Parathyroid adenoma (tissue), 2 donors: ENCODE data around the gene ALDH1A2.

Experiments
- H2AFZ ChIP-seq: fragments of 300-600 bp; sonication (generic); one replicate; pipeline ENCODE4 v1.7.0; 2017; ENCODE audit warnings: antibody characterized with exemption, mild to moderate bottlenecking
- H3K27ac ChIP-seq: fragments of 300-600 bp; sonication (generic); one replicate; pipeline ENCODE4 v1.7.0; 2017
- H3K27me3 ChIP-seq: fragments of 300-600 bp; sonication (generic); one replicate; pipeline ENCODE4 v1.7.0; 2017; ENCODE audit warnings: low read length; ENCODE audit not compliant: control insufficient read depth, insufficient read depth
- H3K36me3 ChIP-seq: fragments of 300-600 bp; sonication (generic); one replicate; pipeline ENCODE4 v1.7.0; 2017; ENCODE audit warnings: low read length; ENCODE audit not compliant: control insufficient read depth, insufficient read depth
- H3K4me1 ChIP-seq: fragments of 300-600 bp; sonication (generic); one replicate; pipeline ENCODE4 v1.7.0; 2017; ENCODE audit warnings: control low read depth
- H3K4me2 ChIP-seq: fragments of 300-600 bp; sonication (generic); one replicate; pipeline ENCODE4 v1.7.0; 2017; ENCODE audit warnings: low read length
- H3K4me3 ChIP-seq: fragments of 300-600 bp; sonication (generic); one replicate; pipeline ENCODE4 v1.7.0; 2017; ENCODE audit warnings: low read depth, low read length
- H3K79me2 ChIP-seq: fragments of 300-600 bp; sonication (generic); one replicate; pipeline ENCODE4 v1.7.0; 2017; ENCODE audit warnings: control low read depth
- H3K9ac ChIP-seq: fragments of 300-600 bp; sonication (generic); one replicate; pipeline ENCODE4 v1.7.0; 2017; ENCODE audit warnings: mild to moderate bottlenecking
- H3K9me3 ChIP-seq: fragments of 300-600 bp; sonication (generic); one replicate; pipeline ENCODE4 v1.7.0; 2017; ENCODE audit warnings: low read length; ENCODE audit not compliant: control insufficient read depth
- TF ChIP-seq, protein P1 (sequence below): fragments of 300-600 bp; sonication (generic); IDR thresholded peaks from one replicate; pipeline ENCODE4 v1.7.0; 2017; ENCODE audit warnings: antibody characterized with exemption, mild to moderate bottlenecking
- donor health status: primary hyperparathyroidism.

ALDH1A2 gene

DNA sequence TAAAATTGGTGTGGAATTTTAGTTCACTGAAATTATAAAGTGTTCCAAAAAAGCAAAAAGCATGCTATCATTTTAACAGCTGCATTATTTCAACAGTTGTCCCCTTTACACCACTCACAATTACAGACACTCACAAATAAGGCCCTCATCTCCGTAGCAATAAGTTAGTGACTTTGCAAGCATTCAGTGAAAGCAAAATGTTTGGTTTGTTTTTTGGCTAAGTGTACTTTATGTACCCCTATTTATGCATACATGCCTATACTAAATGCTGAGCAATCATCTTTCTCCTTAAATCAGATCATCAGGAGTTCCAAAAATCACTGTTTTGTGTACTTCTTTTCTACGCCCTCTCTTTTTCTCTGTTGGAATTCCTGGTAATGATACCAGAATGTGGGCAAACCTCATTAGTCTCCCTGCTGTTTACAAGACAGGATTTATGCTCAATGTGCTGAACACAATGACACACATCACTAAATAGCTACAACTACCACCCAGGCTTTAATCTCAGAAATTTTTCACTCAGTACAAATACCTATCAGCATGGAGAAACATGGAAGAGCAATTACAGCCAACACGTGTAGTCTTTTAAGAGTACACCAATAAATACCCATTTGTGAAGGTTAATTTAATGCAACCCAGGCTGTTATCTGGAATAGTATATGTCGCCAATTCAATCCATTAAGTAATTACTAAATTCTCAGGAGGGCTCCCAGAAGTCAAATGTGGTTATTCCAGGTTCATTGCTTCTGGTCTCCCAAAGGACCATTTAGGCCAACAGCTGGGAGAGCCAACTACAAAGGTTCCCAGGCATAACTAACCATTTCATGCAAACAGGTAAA lies 12.0 kb downstream of the ALDH1A2 start:
- no peak overlapping the region for H3K27ac ChIP-seq
- TF ChIP-seq, protein P1, sequence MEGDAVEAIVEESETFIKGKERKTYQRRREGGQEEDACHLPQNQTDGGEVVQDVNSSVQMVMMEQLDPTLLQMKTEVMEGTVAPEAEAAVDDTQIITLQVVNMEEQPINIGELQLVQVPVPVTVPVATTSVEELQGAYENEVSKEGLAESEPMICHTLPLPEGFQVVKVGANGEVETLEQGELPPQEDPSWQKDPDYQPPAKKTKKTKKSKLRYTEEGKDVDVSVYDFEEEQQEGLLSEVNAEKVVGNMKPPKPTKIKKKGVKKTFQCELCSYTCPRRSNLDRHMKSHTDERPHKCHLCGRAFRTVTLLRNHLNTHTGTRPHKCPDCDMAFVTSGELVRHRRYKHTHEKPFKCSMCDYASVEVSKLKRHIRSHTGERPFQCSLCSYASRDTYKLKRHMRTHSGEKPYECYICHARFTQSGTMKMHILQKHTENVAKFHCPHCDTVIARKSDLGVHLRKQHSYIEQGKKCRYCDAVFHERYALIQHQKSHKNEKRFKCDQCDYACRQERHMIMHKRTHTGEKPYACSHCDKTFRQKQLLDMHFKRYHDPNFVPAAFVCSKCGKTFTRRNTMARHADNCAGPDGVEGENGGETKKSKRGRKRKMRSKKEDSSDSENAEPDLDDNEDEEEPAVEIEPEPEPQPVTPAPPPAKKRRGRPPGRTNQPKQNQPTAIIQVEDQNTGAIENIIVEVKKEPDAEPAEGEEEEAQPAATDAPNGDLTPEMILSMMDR = no peak

DNA sequence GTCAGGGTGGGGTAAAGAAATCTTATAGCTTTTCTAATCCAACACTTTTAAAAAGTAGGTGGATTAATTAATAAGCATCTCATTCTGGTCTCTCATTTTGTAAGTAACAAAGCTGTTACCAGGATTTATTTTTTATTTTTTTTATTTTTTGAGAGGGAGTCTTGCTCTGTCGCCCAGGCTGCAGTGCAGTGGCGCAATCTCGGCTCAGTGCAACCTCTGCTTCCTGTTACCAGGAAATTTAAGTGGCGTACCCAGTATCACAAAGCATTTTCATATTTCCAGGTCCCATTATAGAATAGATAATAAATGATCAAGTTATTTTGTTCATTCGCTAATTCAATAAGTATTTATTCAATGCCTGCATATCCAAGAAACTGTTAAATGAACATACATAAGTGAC lies 13.2 kb downstream of the ALDH1A2 start:
- Histone ChIP-seq H3K79me2 (no peaks in the 10 kb centered on the region), H3K4me1 (no peaks in the 10 kb centered on the region), H3K27me3 (no peaks in the 10 kb centered on the region), H3K9me3 (no peaks in the 10 kb centered on the region), H3K36me3 (no peaks in the 10 kb centered on the region), H3K27ac (no peak overlapping the region), H3K4me2 (no peak overlapping the region), H3K9ac (no peak overlapping the region), H2AFZ (no peak overlapping the region), H3K4me3 (no peak overlapping the region)
- TF ChIP-seq, protein P1 = no peak

More for the DNA sequence above, 12.0 kb downstream of the ALDH1A2 start:
- no peak overlapping the region for H2AFZ ChIP-seq
- no peak overlapping the region for H3K4me3 ChIP-seq
- H3K4me1 ChIP-seq = no peaks in the 10 kb centered on the region
- H3K79me2 ChIP-seq = no peaks in the 10 kb centered on the region
- H3K27me3 ChIP-seq = no peaks in the 10 kb centered on the region
- H3K9ac ChIP-seq = no peak overlapping the region
- no peak overlapping the region for H3K4me2 ChIP-seq
- H3K36me3 ChIP-seq = no peaks in the 10 kb centered on the region
- no peaks in the 10 kb centered on the region for H3K9me3 ChIP-seq

DNA sequence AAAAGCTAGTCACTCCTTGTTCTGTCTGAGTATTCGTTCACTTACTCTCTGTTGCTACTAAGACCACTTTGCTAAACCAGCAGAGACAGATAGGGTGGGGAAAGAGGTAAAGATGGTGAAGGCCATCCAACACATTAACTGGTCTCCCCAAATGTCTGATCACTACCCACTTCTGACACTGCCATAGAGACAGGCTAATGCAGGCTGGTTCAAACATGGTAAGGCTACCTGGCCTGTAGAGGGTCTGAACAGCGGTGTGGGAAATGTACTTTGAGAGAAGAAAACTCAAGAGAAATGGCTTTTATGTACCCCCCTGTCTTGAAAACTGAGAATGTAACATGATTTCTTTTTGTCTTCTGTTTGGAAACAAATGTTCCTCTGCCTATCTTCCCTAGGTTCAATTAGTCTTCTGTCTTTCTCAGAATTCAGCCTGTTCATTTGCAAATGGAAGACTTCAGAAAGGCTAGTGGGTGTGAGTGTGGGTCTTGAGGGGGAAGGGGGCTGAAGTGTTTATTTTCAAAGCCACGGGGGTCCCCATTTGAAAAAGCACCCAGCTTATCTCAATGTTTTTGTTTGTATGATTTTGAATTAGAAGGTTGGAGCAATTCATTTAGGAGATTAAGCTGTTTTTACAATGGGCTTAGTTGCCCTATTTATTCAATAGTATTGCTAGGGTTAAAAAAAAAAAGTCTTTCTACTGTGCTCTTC lies 15.8 kb downstream of the ALDH1A2 start:
- H3K9me3 ChIP-seq = no peaks in the 10 kb centered on the region
- H3K36me3 ChIP-seq = no peaks in the 10 kb centered on the region
- no peak overlapping the region for H3K4me2 ChIP-seq
- no peaks in the 10 kb centered on the region for H3K27me3 ChIP-seq
- TF ChIP-seq, protein P1 = no peak
- no peaks in the 10 kb centered on the region for H3K4me1 ChIP-seq
- H2AFZ ChIP-seq = no peak overlapping the region
- H3K79me2 ChIP-seq = no peaks in the 10 kb centered on the region
- no peak overlapping the region for H3K9ac ChIP-seq
- H3K27ac ChIP-seq = no peak overlapping the region
- H3K4me3 ChIP-seq = no peak overlapping the region

DNA sequence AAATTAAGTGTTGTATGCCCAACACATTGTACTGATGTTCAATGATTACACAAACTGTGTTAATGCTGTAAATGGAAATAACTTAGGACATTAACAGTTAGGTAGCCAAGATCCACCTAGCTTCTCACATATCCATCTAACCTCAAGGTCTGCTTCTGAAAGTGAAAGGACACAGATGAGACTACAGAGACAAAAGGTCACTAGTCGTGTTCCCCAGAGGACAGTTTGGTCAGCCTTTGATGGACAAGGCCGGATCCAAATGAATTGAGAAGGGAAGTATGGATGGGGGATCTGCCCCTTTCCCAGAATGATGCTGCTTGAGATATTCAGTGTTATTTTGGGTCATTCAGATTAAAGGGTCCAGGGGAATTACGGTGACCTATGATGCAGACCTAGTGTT lies 17.2 kb downstream of the ALDH1A2 start:
- H3K27ac ChIP-seq = no peak overlapping the region
- TF ChIP-seq, protein P1 = no peak
- H3K36me3 ChIP-seq = no peaks in the 10 kb centered on the region
- no peaks in the 10 kb centered on the region for H3K4me1 ChIP-seq
- no peaks in the 10 kb centered on the region for H3K79me2 ChIP-seq
- H3K4me3 ChIP-seq = no peak overlapping the region
- no peak overlapping the region for H3K4me2 ChIP-seq
- no peak overlapping the region for H3K9ac ChIP-seq
- H3K27me3 ChIP-seq = no peaks in the 10 kb centered on the region
- H3K9me3 ChIP-seq = no peaks in the 10 kb centered on the region
- no peak overlapping the region for H2AFZ ChIP-seq
